Stomach (tissue), 9 donors: ENCODE data around the gene GNPDA1. TPM values are rescaled to one million over a fixed set of nuclear protein-coding genes. Genes with fewer than 3 reads are reported as not detected.

Source experiments
- DNase-seq, 2 donors: peaks; one replicate each; pipeline versions ENCODE4 v3.0.0 to v3.0.0-alpha.2; 2013 to 2019
- H3K27ac ChIP-seq, 5 donors: fragments of 200-600 bp in 4 of 5; sonication (generic) in 4 of 5; one replicate each; pipeline ENCODE4 v1.5.1; 2013 to 2019; ENCODE audit warnings: mild to moderate bottlenecking in 1 of 5, moderate library complexity in 1 of 5
- H3K27me3 ChIP-seq, 3 donors: fragments of 200-600 bp; sonication (generic); one replicate each; pipeline ENCODE4 v1.5.1; 2017 to 2019; ENCODE audit warnings: mixed run types in 1 of 3
- H3K36me3 ChIP-seq, 4 donors: fragments of 200-600 bp; sonication (generic); 1 replicate in 3 of 4; 2 replicates in 1 of 4; pipeline ENCODE4 v1.5.1; 2016 to 2019
- H3K4me1 ChIP-seq, 4 donors: fragments of 200-600 bp; sonication (generic); one replicate each; pipeline ENCODE4 v1.5.1; 2016 to 2019
- H3K4me3 ChIP-seq, 4 donors: fragments of 200-600 bp; sonication (generic) in 3 of 4; one replicate each; pipeline ENCODE4 v1.5.1; 2016 to 2019; ENCODE audit warnings: mild to moderate bottlenecking in 1 of 4
- H3K9me3 ChIP-seq, 4 donors: fragments of 200-600 bp; sonication (generic); one replicate each; pipeline ENCODE4 v1.5.1; 2016 to 2019
- EP300 ChIP-seq: sonication (generic); formaldehyde crosslinking; IDR thresholded peaks from one replicate; pipeline ENCODE4 v1.6.1; 2017; ENCODE audit warnings: antibody characterized with exemption
- POLR2A ChIP-seq, 4 donors: fragments of 450-650 bp; IDR thresholded peaks; one replicate each; pipeline ENCODE4 v1.6.1; 2016; ENCODE audit warnings: antibody characterized with exemption in 4 of 4, control low read depth in 2 of 4, mild to moderate bottlenecking in 1 of 4, moderate library complexity in 1 of 4
- POLR2AphosphoS5 ChIP-seq, 3 donors: sonication (generic); formaldehyde crosslinking; IDR thresholded peaks; one replicate each; pipeline ENCODE4 v1.6.1; 2016; ENCODE audit warnings: antibody characterized with exemption in 3 of 3
- WGBS, 5 donors: extraction: QIAGEN DNeasy Blood & Tissue Kit in 3 of 5; methylation state at CpG; one replicate each; pipeline versions ENCODE4 v1.1.5 to v1.1.7; 2013 to 2018; 5-methylcytosine and 5-hydroxymethylcytosine counted together
- intact Hi-C: fragments of 100-400 bp; cut with DNase I; formaldehyde crosslinking; loops from one replicate; pipeline ENCODE4 v1.15.1; 2023; ENCODE audit warnings: low total_unique reads
- polyA plus RNA-seq, 3 donors: library from polyadenylated mRNA; stranded (reverse); fragments of 200-250 nt; gene quantifications; one replicate each; pipeline ENCODE4 v1.2.3, GENCODE V29; 2013
- total RNA-seq, 5 donors: library from RNA; depleted of rRNA; stranded (reverse); fragments of >200 nt; gene quantifications; one replicate each; pipeline versions ENCODE4 v1.1.0 to v1.2.3, GENCODE V29; 2014 to 2016
- TF ChIP-seq, protein P1 (sequence below), 7 experiments: fragments of 450-650 bp in 4 of 7; fragments of 200-600 bp in 3 of 7; sonication (generic) in 3 of 7; IDR thresholded peaks; one replicate each; pipeline ENCODE4 v1.5.1; 2016 to 2019; ENCODE audit warnings: antibody characterized with exemption in 7 of 7, control low read depth in 2 of 7, mild to moderate bottlenecking in 1 of 7
- donor health status: healthy with polysubstance abuse.
- donor health status: Bipolar disorder and iron deficiency.
- donor health status: healthy.

Gene GNPDA1
- total and polyA plus RNA-seq, 8 donors = 2.7 to 18.9 (median 11.1) TPM

DNA sequence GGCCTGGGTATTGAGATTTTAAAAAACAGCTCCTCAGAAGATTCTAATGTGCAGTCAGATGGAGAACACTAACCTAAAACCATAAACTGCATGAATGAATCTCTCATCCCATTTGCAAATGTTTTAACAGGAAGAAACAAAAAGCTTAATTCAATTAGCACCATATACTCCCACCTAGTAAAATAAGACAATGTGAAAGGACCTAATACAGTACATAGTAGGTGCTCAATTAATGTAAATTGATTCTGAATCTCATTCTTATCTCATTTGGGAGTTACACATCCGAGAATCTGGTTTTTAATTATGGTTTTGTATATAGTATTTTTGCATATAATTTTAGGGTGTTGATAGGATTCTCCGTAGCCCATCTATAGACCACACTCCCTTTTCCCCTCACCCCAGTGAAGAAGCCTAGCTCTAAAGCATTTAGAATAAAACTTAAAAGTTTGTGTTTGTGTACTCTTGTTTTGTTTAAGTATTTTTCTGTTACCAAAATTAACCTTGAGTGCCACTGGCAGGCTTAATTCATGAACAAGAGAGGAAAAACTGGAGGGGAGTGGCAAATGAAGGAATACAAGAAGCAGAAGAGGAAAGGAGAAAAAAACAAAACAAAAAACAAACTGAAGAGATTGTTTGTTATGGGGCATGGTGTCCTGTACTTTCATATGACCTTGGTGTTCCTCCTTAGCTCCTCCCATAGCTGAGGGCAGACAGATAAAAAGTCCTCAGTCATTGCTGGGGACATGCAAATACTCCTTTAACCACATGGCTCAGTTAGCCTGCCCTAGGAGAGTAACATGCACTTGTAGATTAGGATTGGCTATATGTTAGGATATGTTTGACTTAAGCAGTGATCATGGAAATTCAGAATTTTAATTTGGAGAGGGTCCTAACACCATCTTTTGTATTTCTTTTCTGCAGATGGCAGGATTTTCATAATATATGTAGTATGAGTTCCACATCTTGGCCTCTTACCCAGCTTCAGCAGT lies 42.8 kb downstream of the GNPDA1 start:
- DNase-seq = peak in 1 of 2 donors; percentile 54
- H3K4me3 ChIP-seq = peak overlapping the region; percentile 57 to 77 (median 68)
- no peaks in the 10 kb centered on the region for H3K27me3 ChIP-seq
- H3K27ac ChIP-seq = peak overlapping the region; percentile 95 to 97 (median 96)
- H3K9me3 ChIP-seq = no peaks in the 10 kb centered on the region
- intact Hi-C loops = no loop called here
- H3K4me1 ChIP-seq = peaks cover 18 to 54% (median 36%) of the 10 kb centered on the region in 4 donors
- WGBS, 5 donors = 60 to 70% (median 65%) methylated on average over 2 of the region's 2 CpGs
- TF ChIP-seq, protein P1, sequence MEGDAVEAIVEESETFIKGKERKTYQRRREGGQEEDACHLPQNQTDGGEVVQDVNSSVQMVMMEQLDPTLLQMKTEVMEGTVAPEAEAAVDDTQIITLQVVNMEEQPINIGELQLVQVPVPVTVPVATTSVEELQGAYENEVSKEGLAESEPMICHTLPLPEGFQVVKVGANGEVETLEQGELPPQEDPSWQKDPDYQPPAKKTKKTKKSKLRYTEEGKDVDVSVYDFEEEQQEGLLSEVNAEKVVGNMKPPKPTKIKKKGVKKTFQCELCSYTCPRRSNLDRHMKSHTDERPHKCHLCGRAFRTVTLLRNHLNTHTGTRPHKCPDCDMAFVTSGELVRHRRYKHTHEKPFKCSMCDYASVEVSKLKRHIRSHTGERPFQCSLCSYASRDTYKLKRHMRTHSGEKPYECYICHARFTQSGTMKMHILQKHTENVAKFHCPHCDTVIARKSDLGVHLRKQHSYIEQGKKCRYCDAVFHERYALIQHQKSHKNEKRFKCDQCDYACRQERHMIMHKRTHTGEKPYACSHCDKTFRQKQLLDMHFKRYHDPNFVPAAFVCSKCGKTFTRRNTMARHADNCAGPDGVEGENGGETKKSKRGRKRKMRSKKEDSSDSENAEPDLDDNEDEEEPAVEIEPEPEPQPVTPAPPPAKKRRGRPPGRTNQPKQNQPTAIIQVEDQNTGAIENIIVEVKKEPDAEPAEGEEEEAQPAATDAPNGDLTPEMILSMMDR (IDR thresholded peaks at IDR 0.05) = no peak
- TF ChIP-seq POLR2A (IDR thresholded peaks at IDR 0.05) (no peak), POLR2AphosphoS5 (IDR thresholded peaks at IDR 0.05) (peak in 1 of 3 donors; percentile 40), EP300 (no peak)
- H3K36me3 ChIP-seq = peaks cover 0 to 36% (median 35%) of the 10 kb centered on the region in 4 donors

DNA sequence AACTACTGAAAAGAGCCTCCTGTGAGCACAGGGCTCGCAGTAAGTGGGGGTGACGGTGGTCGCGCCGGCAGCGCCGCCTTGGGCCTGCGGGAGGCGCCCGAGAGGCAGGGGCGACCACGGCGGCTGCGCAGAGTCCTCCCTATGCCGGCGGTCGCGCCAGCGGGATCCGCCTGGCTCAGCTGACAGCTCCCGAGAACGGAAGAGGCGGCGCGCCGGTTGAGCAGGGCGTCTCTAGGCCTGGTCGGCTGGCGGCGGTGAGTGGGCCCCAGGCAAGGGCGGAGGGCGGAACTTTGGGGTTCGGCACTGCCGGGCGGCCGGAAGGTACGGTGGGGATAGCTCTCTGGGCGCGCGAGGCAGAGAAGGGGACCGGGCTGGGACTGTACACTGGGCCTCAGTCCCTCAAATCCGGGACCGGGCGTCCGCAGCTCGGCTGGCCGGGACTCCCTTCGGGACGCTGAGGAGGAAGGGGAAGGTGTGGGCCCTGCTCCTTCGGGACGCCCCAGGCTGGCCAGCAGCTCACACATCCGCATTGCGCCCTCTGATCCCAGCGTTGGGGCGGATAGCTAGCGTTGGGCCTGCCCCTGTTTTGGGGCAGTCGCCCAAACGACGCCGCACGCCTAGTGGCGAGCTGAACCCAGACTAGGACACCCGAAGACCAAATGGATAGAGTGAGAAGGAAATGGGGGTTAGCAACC lies 43.8 kb downstream of the GNPDA1 start, which contains the start of gene RNF14:
Gene RNF14 (plus strand): TSS at position 192 of the 695 bp plus-strand sequence. CDS start 4,484 bp downstream, outside the sequence.
- Histone ChIP-seq H3K36me3 (peaks cover 0 to 26% (median 25%) of the 10 kb centered on the region in 4 donors), H3K4me3 (peak within 1 kb of the TSS; percentile 57 to 77 (median 68)), H3K27me3 (no peaks in the 10 kb centered on the region), H3K27ac (peak within 1 kb of the TSS; percentile 95 to 97 (median 96)), H3K9me3 (no peaks in the 10 kb centered on the region), H3K4me1 (peaks cover 18 to 46% (median 28%) of the 10 kb centered on the region in 4 donors)
- peak; percentile 95 to 98 for DNase-seq
- TF ChIP-seq, protein P1 (IDR thresholded peaks at IDR 0.05) = peak in 6 of 7 experiments; percentile 79 to 98 (median 95)
- TF ChIP-seq EP300 = no peak
- TF ChIP-seq POLR2A (IDR thresholded peaks at IDR 0.05) = peak in 2 of 4 donors; percentile 78 to 84
- peak; percentile 94 to 98 (median 96) for TF ChIP-seq POLR2AphosphoS5 (IDR thresholded peaks at IDR 0.05)
- 0 to 1% (median 0%) methylated on average over 38 to 63 of the region's 63 CpGs for WGBS, 5 donors
- intact Hi-C loops = no loop called here

- Histone ChIP-seq H3K36me3 (peaks cover 0 to 9% (median 6%) of the 10 kb centered on the region in 4 donors), H3K27me3 (no peaks in the 10 kb centered on the region), H3K9me3 (no peaks in the 10 kb centered on the region), H3K27ac (no peak overlapping the region), H3K4me1 (peaks cover 17 to 31% (median 21%) of the 10 kb centered on the region in 4 donors), H3K4me3 (no peak overlapping the region)
- DNase-seq = no peak
- 92 to 99% (median 97%) methylated on average over 2 of the region's 2 CpGs for WGBS, 5 donors
- no peak for TF ChIP-seq POLR2AphosphoS5 (IDR thresholded peaks at IDR 0.05)
- TF ChIP-seq, protein P1 (IDR thresholded peaks at IDR 0.05) = no peak
- no peak for TF ChIP-seq EP300
- no peak for TF ChIP-seq POLR2A (IDR thresholded peaks at IDR 0.05)
- intact Hi-C loops = no loop called here
Observed at GRCh38 chr5:141966963-141967333, 45.9 kb downstream of the GNPDA1 start.
